HG02885 (cell line): ENCODE data around the gene CD34.
"Not testable (repeated sequence)": the region's sequence is repeated elsewhere in the genome, so short reads cannot be mapped to it uniquely, and the experiment has no call there.

ENCODE experiments used
- ATAC-seq: cut with Tn5 transposase; IDR thresholded peaks from one replicate; pipeline ENCODE4 v1.9.1; 2021; ENCODE audit warnings: mild to moderate bottlenecking; ENCODE audit not compliant: unreplicated experiment, poor library complexity

The CD34 gene

GRCh38 chr1:207935166-207935583 lies 24.2 kb upstream of the CD34 start:
- ATAC-seq: peak; percentile 96

DNA sequence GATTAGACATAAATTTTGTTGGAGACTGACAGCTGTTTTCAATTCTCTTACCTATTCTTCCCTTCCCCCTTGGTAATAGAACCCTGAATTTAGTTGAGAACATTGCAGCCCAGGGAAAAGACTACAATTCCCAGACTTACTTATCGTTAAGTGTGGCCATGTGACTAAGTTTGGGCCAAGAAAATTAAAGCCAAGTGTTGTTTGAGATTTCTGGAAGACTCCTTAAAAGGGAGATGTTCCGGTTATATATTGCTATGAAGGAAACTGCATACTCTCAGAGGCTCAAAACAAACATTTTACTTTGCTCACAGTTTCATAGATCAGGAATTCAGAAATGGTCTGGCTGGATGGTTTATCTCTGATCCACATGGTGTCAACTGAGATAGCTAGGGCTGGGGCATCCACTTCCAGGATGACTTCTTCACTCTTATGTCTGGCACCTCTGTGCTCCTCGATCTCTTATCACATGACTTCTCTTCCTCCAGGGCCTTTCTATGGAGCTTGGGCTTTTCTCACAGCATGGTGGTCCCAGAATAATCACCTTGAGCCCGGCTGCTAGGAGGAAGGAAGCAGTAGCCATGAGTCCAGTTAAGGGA lies 22.4 kb upstream of the CD34 start:
- ATAC-seq: no peak

DNA sequence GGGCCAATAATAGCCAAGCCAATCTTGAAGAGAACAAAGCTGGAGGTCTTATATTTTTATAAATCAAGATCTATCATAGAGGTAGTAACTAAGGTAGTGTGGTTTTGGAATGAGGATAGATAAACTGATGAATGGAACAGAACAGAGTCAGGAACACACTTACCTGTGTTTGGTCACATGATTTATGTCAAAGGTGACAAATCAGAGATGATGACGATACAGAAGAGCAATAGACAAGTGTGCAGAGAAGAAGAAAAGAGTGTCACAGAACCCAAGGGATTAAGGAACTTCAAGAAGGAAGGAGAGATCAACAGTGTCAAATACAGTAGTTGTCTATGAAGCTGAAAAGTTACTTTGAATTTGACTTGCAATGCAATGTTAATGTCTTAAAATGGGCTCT lies 16.1 kb upstream of the CD34 start:
- no peak for ATAC-seq

- not testable (repeated sequence) for ATAC-seq
Measured at GRCh38 chr1:207925969-207926368, 15.0 kb upstream of the CD34 start.

GRCh38 chr1:207925210-207925609 lies 14.3 kb upstream of the CD34 start:
- ATAC-seq: no peak

GRCh38 chr1:207923561-207923960 lies 12.6 kb upstream of the CD34 start:
- no peak for ATAC-seq

DNA sequence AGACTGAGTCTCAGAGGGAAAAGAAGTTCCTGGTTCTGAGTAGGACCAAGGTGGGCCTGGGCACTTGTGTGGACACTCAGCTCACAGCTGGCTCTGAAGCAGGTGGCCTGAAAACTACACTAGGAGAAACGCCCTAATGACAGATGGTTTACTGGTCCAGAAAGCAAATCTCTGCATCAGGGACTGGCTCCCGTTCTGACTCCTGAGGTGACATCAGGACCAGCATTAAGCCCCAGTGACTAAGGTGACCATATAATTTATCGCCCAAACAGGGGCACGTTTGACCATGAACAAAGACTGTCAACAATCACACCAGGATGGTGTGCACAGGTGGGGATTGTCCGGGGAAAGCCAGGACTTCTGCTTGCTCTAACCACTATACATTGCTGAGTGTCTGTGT lies 12.2 kb upstream of the CD34 start:
- ATAC-seq: no peak

- ATAC-seq: no peak
Measured at GRCh38 chr1:207922554-207922953, 11.6 kb upstream of the CD34 start.

- no peak for ATAC-seq
Measured at GRCh38 chr1:207921321-207921720, 10.4 kb upstream of the CD34 start.

DNA sequence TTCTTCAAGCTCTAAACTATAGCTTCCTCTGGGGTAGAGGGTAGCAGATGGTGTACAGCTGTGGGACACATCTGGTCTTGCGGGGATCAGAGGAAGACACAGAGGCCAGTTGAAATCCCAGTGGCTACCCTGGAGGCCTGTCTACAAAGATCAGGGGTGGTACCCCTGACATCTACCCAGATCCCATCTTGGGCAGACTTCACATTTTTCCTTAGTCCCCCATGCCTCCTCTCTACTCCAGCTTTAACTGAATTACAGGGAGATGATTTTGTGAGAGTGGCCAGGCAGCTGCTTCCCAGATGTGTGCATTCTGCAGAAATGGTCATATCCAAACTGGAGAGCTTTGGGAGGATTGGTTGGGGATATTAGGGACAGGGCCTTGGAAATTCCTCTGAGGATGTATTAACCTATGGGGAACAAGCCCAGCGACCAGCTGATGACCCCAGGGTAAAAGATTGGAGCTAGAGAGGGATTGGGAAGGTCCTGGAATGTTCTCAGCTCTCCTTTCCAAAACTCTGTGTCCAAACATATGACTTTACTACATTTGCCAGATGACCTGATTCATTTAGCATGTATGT lies 9.6 kb upstream of the CD34 start:
- no peak for ATAC-seq

- no peak for ATAC-seq
Measured at GRCh38 chr1:207919523-207920170, 8.7 kb upstream of the CD34 start.

GRCh38 chr1:207918581-207918980 lies 7.7 kb upstream of the CD34 start:
- ATAC-seq: no peak

GRCh38 chr1:207918011-207918410 lies 7.1 kb upstream of the CD34 start:
- ATAC-seq: no peak

DNA sequence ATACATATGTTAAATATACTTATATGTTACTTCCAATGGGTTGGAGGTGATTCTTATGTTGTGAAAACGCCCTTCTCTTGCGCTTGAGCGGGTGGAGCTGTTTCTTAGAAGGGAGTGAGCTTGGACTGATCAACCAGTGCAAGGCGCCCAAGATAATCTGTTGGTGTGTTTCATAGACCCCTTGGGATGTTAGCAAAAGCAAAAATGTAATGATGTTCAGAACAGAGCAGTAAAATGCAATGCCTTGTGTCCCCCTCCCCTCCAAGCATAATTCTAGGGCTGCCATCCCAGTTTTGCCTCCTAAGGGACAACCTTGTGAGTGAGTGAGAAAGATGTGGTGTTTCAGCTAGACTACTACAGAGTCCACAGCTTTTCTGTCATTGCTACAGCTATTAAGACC lies 6.2 kb upstream of the CD34 start:
- ATAC-seq: no peak

DNA sequence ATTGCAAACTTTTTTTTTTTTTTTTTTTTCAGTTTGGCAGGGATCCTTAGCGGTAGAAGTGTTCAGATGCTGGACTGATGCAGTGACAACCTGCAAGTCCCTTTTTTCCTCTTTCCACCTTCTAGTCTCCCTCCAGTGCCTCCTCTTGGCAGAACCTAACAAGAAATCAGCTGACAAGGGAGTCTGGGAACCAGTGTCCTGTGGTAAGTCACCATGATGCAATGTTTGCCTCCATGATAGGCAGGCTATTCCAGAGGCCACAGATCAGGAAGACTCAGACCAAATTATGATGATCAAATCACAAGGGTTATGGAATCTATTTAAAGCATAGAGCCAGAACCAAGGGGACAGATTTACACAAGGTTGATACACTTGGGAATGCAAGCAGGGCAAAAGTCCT lies 3.0 kb upstream of the CD34 start:
- ATAC-seq: no peak

DNA sequence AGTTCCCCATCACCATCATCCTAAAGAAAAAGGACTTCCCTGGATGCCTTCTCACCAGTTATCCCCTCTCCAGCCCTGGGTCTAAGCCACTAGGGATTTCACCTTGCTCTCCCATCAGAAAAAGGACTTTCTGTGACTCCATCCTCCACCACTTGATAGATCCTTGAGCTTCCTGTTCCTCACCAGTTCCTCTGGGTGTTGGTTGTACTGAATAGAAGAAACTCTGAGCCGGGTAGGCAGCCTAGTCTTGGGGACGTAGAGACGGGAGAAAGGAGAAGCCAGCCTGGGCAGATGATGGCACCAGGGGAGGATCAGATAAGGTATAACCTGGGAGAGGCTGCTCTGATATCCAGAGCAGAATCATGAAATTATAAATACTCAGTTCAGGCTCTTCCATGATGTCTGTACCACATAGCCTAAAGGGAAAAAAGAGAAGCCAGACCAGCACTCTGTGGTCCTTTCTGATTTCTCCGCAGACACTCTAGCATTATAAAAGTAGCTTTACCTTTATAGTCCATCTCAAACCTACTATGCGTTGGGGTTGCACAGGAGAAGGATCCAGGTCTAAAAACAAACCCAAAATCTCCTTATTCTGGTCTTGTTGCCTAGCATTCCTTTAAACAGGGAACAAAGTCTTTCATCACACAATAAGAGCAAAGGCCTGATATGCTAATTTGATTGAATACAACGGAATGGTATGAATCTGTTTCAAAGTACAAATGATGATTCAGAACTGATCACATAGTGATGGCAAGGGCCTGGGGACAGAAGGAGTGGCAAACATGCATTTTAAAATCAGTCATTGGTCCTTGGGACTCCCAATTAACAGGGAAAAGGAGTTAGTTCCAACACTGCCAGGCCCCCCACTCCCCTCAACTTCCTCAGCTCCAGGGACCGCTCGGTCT lies 1.2 kb upstream of the CD34 start:
- no peak for ATAC-seq

DNA sequence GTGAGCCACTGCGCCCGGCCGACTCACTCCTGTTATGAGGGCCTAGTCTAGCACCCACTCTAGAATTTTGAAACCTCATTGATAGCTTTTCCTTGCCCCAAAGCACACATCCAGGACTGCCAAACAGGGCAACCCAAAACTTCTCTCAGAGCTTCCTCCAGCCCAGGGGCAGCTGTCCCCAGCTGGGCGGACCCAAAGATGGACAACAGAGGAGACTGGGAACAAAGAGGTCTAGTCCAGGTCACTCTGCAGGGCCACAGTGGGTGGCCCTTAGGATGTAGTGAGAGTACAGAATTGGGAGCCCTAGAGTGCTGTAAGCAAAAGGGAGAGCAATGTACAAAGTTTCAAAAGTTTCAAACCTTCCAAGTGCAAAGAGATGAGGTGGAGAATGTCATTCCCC lies 1.2 kb downstream of the CD34 start:
- no peak for ATAC-seq

- no peak for ATAC-seq
Measured at GRCh38 chr1:207908107-207908734, 2.7 kb downstream of the CD34 start.

GRCh38 chr1:207904391-207904790 lies 6.5 kb downstream of the CD34 start:
- no peak for ATAC-seq

GRCh38 chr1:207903767-207904166 lies 7.2 kb downstream of the CD34 start:
- ATAC-seq: no peak

- no peak for ATAC-seq
Measured at GRCh38 chr1:207903053-207903452, 7.9 kb downstream of the CD34 start.
